HG03571 (cell line): ENCODE measurements around the gene ZNF346.
"Not testable (repeated sequence)": the region's sequence is repeated elsewhere in the genome, so short reads cannot be mapped to it uniquely, and the experiment has no call there.

Source experiments
- ATAC-seq: cut with Tn5 transposase; IDR thresholded peaks from one replicate; pipeline ENCODE4 v1.9.1; 2021; ENCODE audit not compliant: unreplicated experiment

Gene ZNF346, protein sequence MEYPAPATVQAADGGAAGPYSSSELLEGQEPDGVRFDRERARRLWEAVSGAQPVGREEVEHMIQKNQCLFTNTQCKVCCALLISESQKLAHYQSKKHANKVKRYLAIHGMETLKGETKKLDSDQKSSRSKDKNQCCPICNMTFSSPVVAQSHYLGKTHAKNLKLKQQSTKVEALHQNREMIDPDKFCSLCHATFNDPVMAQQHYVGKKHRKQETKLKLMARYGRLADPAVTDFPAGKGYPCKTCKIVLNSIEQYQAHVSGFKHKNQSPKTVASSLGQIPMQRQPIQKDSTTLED

DNA sequence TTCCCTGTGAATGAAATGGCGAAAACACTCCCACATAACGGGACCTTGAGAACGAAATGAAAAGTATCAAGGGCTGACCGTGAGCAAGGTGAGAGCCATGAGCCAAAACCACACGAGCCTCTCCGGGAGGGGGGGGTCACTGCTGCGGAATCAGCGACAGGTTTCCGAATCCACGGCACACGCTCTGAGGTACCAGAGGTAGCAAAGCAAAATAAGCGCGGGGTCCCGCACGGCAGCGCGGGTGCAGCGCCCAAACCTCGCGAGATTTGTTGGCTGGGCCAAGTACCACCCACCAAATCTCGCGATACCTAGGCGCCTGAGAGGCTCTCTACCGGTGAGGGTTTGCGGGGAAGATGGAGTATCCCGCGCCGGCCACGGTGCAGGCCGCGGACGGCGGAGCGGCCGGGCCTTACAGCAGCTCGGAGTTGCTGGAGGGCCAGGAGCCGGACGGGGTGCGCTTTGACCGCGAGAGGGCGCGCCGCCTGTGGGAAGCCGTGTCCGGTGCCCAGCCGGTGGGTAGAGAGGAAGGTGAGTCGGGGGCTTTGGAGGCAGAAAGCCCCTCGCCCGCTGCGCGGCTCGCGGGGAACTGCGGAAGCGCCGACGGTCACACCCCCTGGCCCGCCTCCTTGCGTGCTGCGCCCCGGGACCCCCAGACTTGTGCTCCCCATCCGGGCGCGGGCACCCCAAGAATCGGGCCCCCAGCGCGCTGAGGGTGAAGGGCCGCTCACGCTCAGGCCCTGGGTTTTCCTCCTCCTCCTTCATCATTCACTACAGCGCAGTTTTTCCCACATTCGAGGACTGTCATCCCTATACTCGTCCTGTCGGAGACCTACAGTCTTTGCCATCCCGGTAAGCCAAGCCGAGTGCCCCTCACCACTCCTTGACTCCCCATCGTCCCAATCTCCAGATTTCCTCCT lies at the start of gene ZNF346:
TSS of gene ZNF346 (plus strand) at position 311 of the 917 bp plus-strand sequence. CDS start at position 354, 43 bp downstream.
- peak; percentile 87 for ATAC-seq

DNA sequence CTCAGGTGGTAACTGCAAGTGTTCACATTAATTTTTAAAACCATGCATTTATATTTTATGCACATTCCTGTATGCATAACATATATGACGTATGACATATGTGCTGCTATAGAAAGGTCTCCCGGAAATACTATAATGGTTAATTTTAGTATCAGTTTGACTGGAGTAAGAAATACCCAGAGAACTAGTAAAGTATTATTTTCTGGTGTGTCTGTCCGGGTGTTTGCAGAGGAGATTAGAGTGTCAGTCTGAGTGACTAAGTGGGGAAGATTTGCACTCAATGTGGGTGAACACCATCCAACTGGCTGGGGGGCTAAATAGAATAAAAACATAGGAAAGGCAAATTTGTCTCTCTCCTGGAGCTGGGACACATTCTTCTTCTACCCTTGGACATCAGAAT lies 42.8 kb upstream of the ZNF346 start:
- ATAC-seq: no peak

DNA sequence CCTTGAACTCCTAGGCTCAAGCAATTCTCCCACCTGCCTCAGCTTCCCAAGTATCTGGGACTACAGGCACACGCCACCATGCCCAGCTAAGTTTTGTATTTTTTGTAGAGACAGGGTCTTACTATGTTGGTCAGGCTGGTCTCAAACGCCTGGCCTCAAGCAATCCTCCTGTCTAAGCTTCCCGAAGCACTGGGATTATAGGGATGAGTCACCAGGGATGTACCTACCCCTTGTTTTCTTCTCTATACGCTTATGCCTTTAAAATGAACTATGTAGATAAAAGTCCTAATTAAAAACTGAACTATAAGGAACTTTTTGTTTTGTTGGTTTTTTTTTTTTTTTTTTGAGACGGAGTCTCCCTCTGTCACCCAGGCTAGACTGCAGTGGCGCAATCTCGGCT lies 41.7 kb upstream of the ZNF346 start:
- ATAC-seq: no peak

DNA sequence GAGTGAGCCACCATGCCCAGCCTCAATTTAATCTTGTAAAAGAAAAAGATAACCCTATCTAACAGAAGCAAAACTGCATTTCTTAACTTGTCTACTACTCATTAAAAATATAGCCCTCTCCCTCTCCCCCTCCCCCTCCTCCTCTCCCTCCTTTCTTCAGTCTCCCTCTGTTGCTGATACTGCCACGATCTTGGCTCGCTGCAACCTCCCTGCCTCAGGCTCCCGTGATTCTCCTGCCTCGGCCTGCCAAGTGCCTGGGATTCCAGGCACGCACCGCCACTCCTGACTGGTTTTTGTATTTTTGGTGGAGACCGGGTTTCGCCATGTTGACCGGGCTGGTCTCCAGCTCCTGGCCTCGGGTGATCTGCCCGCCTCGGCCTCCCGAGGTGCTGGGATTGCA lies 39.4 kb upstream of the ZNF346 start:
- ATAC-seq: not testable (repeated sequence)

DNA sequence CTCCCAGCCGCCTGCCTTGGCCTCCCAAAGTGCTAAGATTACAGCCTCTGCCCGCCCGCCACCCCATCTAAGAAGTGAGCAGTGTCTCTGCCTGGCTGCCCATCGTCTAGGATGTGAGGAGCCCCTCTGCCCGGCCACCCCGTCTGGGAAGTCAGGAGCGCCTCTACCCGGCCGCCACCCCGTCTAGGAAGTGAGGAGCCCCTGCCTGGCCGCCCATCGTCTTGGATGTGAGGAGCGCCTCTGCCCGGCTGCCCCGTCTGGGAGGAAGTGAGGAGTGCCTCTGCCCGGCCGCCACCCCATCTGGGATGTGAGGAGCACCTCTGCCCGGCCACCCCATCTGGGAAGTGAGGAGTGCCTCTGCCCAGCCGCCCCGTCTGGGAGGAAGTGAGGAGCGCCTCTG lies 38.9 kb upstream of the ZNF346 start:
- not testable (repeated sequence) for ATAC-seq

DNA sequence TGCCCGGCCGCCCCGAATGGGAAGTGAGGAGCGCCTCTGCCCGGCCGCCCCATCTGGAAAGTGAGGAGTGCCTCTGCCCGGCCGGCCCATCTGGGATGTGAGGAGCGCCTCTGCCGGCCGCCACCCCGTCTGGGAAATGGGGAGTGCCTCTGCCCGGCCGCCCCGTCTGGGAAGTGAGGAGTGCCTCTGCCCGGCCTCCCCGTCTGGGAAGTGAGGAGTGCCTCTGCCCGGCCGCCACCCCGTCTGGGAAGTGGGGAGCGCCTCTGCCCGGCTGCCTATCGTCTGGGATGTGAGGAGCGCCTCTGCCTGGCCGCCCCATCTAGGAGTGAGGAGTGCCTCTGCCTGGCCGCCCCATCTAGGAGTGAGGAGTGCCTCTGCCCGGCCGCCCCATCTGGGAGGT lies 38.3 kb upstream of the ZNF346 start:
- not testable (repeated sequence) for ATAC-seq

DNA sequence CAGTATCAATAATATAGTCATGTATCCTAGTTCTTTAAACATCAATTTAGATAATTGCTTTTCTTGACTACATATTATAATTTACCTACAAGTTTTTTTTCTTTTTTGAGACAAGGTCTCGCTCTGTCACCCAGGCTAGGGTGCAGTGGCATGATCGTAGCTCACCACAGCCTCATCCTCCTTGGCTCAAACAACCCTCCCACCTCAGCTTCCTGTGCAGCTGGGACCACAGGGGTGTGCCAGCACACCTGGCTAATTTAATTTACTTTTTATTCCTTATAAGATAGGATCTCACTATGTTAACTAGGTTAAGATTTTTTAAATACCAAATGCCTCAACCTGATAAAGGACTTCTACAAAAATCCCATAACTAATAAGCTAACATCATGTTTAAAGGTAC lies 37.0 kb upstream of the ZNF346 start:
- ATAC-seq: peak; percentile 74

DNA sequence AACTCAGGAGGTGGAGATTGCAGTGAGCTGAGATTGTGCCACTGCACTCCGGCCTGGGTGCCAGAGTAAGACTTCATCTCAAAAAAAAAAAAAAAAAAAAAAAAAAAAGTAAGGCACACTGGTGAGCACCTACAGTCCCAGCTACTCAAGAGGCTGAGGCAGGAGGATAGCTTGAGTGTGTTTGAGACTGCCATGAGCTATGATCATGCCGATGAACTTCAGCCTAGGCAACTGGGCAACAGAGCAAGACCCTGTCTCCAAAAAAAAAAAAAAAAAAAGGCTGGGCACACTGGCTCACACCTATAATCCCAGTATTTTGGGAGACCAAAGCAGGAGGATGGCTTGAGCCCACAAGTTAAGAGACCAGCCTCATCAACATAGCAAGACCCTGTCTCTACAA lies 36.2 kb upstream of the ZNF346 start:
- no peak for ATAC-seq

DNA sequence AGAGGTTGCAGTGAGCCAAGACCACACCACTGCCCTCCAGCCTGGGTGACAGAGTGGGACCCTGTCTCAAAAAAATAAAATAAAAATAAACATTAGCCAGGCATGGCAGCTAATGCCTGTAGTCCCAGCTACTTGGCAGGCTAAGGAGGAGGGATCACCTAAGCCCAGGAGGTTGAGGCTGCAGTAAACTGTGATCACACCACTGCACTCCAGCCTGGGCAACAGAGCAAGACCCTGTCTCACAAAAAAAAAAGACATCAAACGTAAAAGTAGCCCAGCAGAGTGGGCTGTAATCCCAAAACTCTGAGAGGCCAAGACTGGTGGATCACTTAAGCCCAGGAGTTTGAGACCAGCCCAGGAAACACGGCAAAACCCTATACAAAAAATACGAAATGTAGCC lies 34.9 kb upstream of the ZNF346 start:
- no peak for ATAC-seq

DNA sequence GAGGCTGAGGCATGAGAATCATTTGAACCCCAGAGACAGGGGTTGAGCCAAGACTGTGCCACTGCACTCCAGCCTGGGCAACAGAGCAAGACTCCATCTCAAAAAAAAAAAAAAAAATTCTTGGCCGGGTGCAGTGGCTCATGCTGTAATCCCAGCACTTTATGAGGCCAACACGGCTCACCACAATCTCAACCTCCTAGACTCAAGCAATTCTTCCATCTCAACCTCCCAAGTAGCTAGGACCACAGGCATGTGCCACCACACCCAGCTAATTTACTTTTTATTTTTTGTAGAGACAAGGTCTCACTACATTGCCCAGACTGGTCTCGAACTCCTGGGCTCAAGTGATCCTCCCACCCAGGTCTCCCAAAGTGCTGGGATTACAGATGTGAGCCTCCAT lies 29.4 kb upstream of the ZNF346 start:
- ATAC-seq: not testable (repeated sequence)

DNA sequence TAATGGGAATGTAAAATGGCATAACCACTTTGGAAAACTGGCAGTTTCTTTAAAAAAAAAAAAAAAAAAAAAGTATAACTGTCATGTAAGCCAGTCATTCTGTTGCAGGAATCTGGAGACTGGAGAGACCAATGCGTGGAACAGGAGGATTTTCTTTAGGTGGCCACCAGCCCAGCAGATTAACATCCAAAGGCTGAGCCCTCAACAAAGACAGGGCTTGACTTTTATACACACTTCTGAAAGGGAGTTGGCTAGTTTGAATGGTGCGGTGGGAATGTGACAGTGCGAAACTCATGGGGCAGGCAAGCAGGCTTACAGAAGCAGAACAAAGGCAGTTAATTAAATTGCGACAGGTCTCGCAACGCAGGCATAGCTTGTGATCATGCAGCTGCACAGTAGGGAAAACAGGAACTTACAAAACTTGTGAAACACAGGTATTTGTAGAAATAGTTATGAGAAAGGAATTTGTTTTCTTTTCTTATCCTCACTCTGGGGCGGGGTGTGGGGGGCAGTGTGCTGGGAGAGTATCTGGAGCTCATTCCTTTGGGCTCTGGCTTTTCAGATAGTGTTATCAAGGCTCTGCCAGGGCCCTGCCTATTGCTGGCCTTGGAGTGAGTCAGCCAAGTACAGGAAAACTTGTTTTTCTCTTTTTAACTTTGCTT lies 27.9 kb upstream of the ZNF346 start:
- ATAC-seq: no peak

DNA sequence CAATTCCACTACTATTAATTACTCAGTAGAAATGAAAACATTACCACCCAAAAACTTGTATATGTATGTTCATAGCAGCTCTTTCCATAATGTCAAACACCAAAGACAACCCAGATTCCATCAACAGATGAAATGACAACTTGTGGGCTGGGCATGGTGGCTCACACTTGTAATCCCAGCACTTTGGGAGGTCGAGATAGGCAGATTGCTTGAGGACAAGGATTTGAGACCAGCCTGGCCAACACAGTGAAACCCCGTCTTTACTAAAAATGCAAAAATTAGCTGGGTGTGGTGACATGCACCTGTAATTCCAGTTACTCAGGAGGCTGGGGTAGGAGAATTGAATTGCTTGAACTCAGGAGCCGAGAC lies 27.4 kb upstream of the ZNF346 start:
- no peak for ATAC-seq

DNA sequence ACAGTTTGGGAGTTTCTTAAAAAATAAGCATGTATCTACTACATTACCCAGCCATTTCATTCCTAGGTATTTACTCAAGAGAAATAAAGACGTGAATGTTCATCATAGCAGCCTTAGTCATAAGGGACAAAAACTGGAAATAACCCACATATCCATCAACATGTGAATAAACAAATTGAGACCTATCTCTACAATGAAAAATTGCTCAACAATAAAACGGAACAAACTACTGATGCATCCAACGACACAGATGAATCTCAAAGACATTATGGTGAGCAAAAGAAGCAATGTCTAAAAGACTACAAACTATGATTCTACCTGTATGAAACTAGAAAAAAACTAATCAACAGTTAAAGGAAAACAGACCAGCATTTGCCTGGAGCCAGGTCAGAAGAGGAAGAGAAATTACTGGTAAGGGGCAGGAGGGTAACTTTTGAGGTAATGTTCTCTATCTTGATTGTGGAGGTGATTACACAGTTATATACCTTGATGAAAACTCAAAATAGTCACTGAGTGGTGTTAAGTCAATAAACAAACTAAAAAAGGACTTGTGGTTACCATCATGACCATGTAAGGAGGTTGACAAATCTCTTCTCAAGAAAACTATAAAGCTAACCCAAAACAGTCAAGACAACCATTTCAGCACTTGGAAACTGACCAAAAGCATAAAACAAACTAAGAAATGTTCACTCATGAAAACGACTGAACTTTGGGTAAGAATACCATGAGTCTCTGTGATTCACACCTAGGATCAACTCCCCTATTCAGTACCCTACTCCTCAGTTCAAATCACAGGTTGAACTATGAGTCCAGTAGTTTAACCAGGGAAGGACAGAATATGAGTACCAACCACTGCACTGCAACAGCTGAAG lies 26.4 kb upstream of the ZNF346 start:
- no peak for ATAC-seq

DNA sequence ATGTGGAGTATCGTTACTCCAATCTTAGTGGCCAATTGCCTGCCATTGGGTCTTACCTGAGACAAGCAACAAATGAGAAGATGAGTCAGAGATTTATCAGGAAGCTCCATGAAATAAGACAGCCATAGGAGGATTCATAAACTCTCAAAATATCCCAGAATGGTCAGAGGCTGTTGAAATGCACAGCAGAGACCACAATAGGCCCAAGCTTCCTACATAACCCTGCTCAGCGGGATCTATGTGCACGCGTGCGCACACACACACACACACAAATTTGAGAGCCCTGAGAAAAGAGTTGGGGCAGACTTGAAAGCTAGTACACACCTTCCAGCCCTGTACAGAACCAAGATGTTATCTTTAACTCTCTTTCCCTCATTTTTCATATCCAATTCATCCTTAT lies 25.7 kb upstream of the ZNF346 start:
- ATAC-seq: no peak

DNA sequence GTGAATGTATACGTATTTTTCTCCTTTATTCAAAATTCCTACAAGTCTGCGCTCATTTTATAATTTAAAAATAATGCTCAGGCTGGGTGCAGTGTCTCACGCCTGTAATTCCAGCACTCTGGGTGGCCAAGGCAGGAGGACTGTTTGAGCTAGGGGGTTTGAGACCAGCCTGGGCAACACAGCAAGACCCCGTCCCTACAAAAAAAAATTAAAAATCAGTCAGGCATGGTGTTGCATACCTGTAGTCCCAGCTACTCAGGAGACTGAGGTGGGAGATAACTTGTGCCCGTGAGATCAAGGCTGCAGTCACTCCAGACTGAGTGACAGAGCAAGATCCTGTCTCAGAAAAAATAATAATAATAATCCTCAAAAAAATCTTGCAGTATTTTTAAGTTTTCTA lies 23.7 kb upstream of the ZNF346 start:
- ATAC-seq: no peak

DNA sequence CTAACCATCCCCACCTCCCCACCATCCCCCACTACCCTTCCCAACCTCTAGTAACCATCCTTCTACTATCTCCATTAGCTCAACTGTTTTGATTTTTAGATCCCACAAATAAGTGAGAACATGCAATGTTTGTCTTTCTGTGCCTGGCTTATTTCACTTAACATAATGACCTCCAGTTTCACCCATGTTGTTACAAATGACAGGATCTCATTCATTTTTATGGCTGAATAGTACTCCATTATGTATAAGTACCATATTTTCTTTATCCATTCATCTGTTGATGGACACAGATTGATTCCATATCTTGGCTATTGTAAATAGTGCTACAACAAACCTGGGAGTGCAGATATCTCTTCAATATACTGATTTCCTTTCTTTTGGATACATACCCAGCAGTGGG lies 23.0 kb upstream of the ZNF346 start:
- not testable (repeated sequence) for ATAC-seq

DNA sequence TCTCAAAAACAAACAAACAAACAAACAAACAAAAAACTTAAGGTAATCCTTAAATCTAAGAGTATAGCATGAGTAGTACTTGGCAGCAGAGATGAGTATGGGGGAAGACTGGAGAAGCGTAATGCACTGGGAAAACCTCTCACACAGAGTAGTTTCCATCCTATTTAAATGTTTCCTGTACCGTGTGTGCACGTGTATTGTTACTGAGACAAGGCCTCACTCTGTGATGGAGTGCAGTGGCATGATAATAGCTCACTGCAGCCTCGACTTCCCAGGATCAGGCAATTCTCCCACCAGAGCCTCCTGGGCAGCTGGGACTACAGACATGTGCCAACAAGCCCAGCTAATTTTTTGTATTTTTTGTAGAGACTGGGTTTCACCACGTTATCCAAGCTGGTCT lies 18.8 kb upstream of the ZNF346 start:
- no peak for ATAC-seq

DNA sequence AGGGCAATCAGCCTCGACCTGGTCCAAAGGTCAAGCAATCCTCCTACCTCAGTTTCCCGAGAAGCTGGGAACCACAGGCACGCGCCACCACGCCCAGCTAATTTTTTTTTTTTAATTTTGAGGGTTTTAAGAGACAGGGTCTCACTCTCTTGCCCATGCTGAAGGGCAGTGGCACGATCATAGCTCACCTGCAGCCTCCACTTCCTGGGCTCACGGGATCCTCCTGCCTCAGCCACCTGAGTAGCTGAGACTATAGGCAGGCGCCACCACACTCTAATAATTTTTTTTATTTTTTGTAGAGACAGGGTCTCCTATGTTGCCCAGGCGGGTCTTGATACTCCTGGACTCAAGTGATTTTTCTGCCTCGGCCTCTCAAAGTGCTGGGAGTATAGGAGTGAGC lies 17.5 kb upstream of the ZNF346 start:
- no peak for ATAC-seq

DNA sequence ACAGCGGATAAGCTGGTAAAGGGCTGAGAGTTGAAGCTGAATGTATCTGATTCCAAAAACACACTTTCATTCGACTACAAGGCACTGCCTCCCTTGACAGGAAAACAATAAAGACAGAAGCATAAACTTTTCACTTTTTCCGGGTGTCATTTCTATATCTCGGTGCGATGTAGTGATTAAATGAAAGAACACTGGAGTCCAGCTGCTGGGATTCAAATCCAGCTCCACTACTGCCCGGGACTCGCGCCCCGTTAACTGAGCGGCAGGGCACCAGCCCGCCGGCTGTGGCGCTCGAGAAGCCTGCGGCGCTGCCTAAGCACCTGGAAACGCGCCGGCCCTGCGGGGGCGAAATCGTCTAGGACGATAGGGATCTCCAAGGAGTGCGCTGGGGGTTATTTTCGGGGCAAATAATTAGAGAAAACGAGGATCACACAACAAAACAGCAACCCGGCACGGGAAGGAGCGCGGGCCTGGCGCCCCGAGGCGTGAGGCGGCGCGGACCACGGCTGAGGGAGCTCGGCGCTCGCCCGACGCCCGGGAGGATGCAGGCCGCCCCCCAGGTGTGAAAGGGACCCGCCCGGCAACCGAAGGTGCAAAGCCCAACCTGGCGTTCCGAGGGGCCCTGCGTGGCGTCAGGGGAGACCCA lies 16.8 kb upstream of the ZNF346 start:
- peak; percentile 41 for ATAC-seq

DNA sequence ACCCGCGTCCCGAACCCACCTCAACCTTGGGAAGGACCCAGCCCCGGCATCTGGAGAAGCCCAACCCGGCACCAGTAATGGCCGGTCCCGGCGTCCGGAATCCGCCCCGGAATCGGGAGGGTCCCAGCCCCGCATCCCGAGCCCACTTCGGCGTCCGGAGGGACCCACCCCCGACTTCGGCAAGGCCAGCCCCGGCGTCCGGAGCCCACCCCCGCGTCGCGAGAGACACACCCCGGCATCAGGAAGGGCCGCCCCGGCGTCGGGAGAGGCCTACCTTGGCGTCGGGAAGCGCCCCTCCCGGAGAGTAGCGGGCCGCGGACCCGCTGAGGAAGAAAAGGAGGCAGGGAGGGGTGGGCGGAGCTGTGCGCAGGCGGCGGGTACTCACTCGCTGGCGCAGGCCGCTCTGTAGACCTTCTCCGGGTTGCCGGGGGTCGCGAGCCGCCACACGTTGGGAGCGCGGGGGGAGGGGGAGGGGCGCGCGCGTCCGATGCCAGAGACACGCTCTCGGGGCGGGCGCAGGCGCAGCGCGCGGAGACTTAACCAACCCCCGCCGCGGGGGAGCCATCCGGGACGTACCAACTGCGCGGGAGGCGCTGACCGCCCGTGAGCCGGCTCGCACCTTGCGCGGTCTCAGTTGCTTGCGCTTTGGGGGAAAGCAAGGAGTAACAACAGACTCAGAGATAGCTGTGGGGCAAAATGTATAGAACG lies 16.1 kb upstream of the ZNF346 start, which contains the start of gene UIMC1:
TSS of gene UIMC1 (minus strand) at position 515 of the 708 bp plus-strand sequence. CDS start 24,164 bp downstream, outside the sequence.
- ATAC-seq: peak; percentile 79
